ENCODE measurements around the gene TMEM139.

Gene TMEM139

GRCh38 chr7:143329471-143330170 is 44.9 kb downstream of the TMEM139 start:
- DNase-seq: no peak

GRCh38 chr7:143331179-143331801 is 46.5 kb downstream of the TMEM139 start:
- no peak for DNase-seq

- DNase-seq: no peak
Observed at GRCh38 chr7:143334244-143334643, 49.5 kb downstream of the TMEM139 start.

GRCh38 chr7:143337216-143337615 is 52.5 kb downstream of the TMEM139 start:
- no peak for DNase-seq
